NCI-H1417 treated with DMSO at 0.1 percent for 48 hours (cell line): ENCODE results near the gene SVIL.
"Not testable (repeated sequence)": the region's sequence is repeated elsewhere in the genome, so short reads cannot be mapped to it uniquely, and the experiment has no call there.

Experiments
- DNase-seq: peaks from one replicate; lab custom pipeline; 2025; lab: John Stamatoyannopoulos, UW

Gene SVIL

GRCh38 chr10:29622382-29622922, 12.3 kb downstream of the SVIL start:
- no peak for DNase-seq

DNA sequence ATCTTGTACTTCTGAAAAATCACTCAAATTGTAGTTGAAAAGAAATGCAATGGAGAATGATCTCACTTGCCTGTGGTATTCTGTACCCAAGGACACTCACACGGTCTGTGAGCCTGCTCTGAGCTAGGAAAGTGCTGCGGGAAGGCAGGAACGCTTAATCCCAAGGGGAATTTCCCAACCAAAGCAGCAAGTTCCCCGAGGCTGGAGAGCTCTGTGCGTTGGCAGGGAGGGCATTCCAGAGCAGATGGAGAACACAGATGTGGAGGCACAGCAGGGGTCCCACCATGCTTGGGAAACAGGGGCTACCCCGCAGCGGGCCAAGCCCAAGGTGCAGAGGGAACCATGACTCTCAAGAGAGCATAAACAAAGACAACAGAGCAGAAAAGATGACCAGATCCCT, 13.6 kb downstream of the SVIL start:
- no peak for DNase-seq

DNA sequence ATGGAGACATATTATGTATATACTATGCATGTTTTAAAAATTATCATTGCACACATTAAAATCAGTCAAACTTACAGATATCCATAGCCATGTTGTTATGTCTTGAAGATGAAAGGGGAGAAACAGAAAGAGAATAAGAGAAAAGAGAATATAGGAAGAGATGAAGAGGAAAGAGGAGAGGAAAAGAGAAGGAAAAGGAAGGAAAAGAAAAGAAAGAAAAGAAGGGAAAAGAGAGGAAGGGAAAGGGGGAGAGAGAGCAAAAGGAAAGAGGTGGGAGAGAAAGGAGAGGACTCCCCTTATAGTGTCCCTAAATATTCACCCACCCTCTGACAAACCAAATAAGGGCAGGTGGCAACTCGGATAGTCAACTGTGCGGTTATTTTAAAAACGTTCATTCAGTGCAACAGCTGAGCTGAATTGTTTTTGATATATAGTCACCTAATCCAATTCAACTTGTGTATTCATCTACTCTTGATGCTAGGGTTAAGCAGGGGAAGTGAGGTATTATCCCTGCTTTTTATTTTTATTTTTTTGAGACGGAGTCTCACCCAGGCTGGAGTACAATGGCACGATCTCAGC, 14.6 kb downstream of the SVIL start:
- DNase-seq = no peak

GRCh38 chr10:29619241-29619669, 15.5 kb downstream of the SVIL start:
- no peak for DNase-seq

- DNase-seq = no peak
These were observed 16.2 kb downstream of the SVIL start for GRCh38 chr10:29618341-29619171.

GRCh38 chr10:29617880-29618340, 16.9 kb downstream of the SVIL start:
- no peak for DNase-seq

GRCh38 chr10:29616542-29616941, 18.2 kb downstream of the SVIL start:
- DNase-seq = no peak

DNA sequence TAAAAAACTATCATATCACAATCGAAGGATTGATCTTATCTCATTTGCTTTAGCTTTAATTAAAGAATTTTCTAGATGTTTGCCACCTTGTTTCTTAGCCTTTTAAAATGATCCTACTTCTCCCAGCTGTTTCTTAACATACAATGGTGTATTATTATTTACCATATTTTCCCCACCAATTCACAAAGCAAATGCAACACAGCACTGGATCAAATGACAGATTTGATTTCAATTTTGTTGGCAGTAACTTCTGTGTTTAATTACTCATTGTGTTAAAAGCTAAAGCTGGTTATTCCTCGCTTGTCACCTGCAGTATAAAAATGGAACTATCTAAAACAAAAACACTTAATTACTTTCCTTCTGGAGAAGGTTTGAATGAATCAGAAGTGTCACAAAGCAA, 19.6 kb downstream of the SVIL start:
- DNase-seq = no peak

DNA sequence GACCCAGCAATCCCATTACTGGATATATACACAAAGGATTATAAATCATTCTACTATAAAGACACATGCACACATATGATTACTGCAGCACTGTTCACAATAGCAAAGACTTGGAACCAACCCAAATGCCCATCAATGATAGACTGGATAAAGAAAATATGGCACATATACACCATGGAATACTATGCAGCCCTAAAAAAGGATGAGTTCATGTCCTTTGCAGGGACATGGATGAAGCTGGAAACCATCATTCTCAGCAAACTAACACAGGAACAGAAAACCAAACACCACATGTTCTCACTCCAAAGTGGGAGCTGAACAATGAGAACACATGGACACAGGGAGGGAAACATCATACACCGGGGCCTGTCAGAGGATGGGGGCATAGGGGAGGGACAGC, 20.5 kb downstream of the SVIL start:
- DNase-seq = not testable (repeated sequence)

- no peak for DNase-seq
These were observed 21.0 kb downstream of the SVIL start for GRCh38 chr10:29613791-29614190.

- no peak for DNase-seq
These were observed 21.6 kb downstream of the SVIL start for GRCh38 chr10:29613196-29613595.

DNA sequence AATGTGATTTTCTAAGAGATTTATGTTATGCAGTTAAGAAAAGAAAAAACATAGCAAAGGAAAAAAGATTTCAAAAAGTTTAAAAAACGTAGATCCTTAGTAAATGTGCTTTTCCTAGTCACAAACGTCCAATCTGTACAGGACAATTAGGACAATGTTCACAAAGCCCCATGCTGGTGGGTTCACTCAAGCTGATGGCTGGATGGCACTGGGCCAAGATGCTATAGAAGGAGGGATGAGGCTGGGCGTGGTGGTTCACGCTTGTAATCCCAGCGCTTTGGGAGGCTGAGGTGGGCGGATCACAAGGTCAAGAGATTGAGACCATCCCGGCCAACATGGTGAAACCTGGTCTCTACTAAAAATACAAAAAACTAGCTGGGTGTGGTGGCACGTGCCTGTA, 22.1 kb downstream of the SVIL start:
- no peak for DNase-seq

DNA sequence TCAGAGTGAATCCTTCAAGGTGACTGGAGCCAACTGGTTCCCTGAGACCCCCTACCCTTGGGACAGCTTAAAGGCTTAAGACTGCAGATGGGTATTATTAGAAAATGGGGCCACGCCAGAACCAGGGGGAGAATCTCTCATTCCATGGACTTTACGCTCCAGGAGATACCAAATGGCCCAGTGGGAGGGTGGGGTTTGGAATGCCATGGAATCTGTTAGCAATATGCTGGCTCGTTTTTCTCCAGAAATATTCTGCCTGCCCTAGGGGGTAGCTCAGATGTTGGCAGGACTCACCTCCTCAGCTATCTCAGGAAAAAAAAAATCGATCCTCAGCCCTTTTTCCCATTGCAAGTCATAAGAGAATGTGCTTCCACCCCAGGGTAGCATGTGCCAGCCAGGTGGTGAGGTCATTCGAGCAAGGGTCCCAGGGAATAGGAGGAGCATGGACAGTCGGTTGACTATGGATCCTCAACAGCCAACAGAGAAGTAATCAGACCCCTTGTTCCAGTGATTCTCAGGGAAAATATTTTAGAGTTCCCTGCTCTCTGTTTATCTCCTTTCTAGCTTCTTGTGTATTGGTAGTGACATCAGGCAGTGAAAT, 22.9 kb downstream of the SVIL start:
- no peak for DNase-seq

DNA sequence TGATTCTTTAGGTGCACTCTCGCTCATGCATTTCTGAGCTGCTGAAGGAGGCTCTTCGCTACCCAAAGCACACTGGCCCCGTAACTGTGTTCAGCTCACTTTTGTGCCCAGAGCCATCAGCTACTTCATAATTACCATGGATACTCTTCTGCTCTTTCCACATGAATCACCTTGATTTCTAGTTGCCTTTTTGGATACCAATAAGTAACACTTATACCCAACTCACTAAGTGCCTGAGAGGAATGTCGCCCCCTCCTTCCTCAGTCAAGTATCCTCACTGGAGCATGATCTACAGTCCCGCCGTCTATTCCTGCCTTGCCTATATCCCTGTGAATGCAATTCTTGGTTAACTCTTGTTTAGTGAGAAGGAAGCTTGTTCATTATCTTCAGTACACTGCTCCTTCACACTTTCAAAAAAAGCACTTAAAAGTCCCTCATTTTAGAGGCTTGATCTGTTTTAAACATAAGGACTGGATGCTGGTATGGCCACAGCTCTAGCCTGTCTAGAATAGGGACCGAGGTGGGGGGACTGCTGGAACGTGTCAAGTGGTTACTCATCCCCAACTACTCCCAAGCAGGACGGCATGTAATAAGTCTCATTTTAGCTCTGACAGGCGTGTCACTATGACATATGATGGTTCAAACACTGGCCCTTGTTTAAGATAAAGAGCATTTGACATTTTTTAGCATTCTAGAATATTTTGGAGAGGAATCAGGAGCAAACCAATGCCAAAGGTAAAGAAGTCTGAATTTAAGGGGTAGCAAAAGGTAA, 23.7 kb downstream of the SVIL start:
- no peak for DNase-seq

- not testable (repeated sequence) for DNase-seq
These were observed 24.4 kb downstream of the SVIL start for GRCh38 chr10:29610331-29610730.

DNA sequence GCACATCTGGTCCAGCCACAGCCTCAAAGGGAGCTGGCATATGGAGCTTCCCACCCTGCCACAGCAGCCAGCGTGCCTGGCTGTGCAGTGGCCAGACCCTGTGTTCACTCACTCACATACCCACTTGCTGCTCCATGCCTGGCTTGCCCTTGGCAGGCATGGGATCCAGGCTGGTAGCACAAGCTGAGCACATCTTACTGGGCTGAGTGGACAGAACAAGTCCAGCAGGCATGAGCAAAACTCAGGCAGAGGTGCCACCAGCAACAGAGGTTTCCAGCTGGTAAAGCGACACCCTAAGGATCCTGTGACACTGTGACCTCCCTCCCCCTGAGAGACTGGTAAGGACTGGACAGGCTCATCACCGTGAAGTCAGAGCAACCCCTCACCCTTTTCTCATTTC, 25.1 kb downstream of the SVIL start:
- no peak for DNase-seq

DNA sequence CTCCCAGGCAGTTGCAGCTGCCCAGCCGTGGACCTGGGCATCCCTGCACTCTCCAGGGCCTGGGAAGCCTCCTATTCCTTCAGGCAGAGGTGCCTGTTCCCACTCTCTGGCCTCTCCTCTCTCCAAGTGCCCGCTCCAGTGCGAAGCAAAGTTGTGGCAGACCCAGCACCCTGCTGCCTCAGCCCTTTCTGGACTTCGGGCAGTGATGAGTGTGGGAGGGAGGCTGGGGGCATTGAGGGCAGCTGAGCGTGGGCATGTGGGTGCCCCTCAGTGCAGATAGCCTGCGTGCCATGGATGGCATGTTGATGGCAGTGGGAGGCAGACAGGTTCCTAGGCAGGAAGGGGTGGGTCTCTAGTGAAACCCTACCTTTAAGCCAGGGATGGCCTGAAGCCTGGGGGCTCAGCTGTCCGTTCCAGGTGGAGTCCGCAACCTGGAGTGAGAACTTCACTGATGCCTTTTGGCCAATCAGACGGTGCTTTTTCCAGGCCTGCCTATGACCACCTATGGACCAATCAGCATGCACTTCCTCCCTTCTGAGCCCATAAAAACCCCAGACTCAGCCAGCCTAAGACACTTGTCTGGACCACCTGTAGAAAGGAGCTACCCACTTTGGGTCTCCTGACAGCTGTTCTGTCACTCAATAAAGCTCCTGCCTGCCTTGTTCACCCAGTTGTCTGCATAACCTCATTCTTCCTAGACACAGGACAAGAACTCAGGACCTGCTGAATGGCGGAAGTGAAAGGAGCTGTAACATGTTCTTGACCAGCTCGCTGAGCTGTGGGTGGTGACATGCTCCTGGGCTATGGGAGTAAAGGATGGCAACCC, 26.1 kb downstream of the SVIL start:
- no peak for DNase-seq

GRCh38 chr10:29608062-29608461, 26.7 kb downstream of the SVIL start:
- DNase-seq = no peak

DNA sequence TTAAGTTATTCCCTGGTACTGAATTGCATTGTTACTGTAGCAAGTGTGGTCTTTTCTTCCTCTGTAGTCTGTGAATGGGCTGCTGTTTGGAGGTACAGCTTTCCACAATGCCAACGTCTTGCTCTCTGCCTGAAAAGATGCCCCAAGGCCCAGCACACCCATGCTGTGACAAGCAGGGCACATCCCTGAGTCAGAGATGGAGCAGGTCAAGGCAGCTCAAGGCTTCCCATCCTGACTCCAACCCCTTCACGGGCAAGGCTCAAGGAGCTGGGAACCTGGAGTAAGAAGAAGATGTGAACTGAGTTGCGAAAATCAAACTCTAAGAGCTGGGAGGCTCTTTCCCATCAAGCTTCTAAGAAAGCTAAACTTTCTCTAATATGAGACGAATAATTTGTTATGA, 27.2 kb downstream of the SVIL start:
- DNase-seq = no peak

GRCh38 chr10:29606693-29607092, 28.1 kb downstream of the SVIL start:
- DNase-seq = not testable (repeated sequence)

GRCh38 chr10:29604291-29604825, 30.4 kb downstream of the SVIL start:
- DNase-seq = no peak
